ENCODE measurements around the gene BMPR1A. TPM values are rescaled to one million over a fixed set of nuclear protein-coding genes. Genes with fewer than 3 reads are reported as not detected.

Gene BMPR1A
- total RNA-seq, 5 donors from 2014 or later (not counting 1 experiment from before 2014, with no cell fraction given) = 7.8 to 15.0 (median 11.4) TPM

Other genes starting within 250 kb of the BMPR1A start
- 10 to 100 TPM; 43.2 to 46.5 (median 44.8) TPM for gene WAPL, start 234.8 kb upstream of the BMPR1A start, total RNA-seq
- gene OPN4, start 102.1 kb upstream of the BMPR1A start, total RNA-seq = not detected
- under 1 TPM in 3 of 5 donors, not detected in 2; 0.07 to 0.16 (median 0.12) TPM for gene LDB3, start 88.1 kb upstream of the BMPR1A start, total RNA-seq
- gene MMRN2, start 201.0 kb downstream of the BMPR1A start, total RNA-seq = under 1 TPM in 4 of 5 donors, not detected in 1; 0.09 to 0.96 (median 0.33) TPM
- gene SNCG, start 202.0 kb downstream of the BMPR1A start, total RNA-seq = under 1 TPM in 3 of 5 donors, not detected in 2; 0.41 to 0.66 (median 0.44) TPM
- gene ADIRF, start 211.9 kb downstream of the BMPR1A start, total RNA-seq = under 1 TPM in 3 of 5 donors, not detected in 2; 0.41 to 0.76 (median 0.66) TPM

Measured in T-cell (primary cell).